SK-N-MC (cell line): ENCODE measurements around the gene MRPL58.

Experiments
- EZH2 ChIP-seq: fragments of 200-600 bp; sonication (generic); IDR thresholded peaks from one replicate; pipeline ENCODE4 v1.6.1; 2017; ENCODE audit warnings: antibody characterized with exemption
- POLR2AphosphoS5 ChIP-seq: IDR thresholded peaks from 2 replicates; pipeline ENCODE4 v1.6.1; 2012; ENCODE audit warnings: mild to moderate bottlenecking, low read depth, low read length, borderline replicate concordance

DNA sequence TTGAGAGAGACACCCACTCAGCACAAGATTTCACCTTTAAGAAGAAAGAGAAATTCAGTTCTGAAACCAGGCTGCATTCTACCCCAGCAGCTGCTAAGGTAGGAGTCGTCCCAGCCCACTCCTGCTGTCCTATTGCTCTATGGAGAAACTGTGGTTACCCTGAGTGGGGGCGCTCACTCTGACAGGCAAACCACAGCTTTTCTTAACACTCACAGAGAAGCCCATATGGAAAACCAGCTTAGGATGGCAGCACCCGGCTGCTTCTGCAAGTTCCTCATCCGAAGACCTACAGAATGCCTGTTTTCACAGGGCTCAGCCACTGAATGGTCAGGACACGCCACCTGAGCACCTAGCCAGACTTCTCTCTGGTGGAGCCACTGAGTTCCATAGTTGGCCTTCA lies 26.8 kb downstream of the MRPL58 start:
- TF ChIP-seq EZH2: no peak
- TF ChIP-seq POLR2AphosphoS5: no peak
